ENCODE measurements around the gene MYZAP.

MYZAP gene

GRCh38 chr15:57657619-57658018 is 65.9 kb downstream of the MYZAP start:
- TF ChIP-seq TAF1 (IDR thresholded peaks at IDR 0.05; ENCODE audit: borderline replicate concordance, insufficient read depth, low read length) (no peak), REST (IDR thresholded peaks at IDR 0.05; ENCODE audit: insufficient read depth in 1 of 2, low read depth in 2 of 2, low read length in 2 of 2) (no peak), SIN3A (IDR thresholded peaks at IDR 0.05; ENCODE audit: borderline replicate concordance, insufficient read depth, low read length) (no peak), POLR2AphosphoS5 (IDR thresholded peaks at IDR 0.05; ENCODE audit: low read depth, low read length) (no peak), FOXP2 (optimal IDR thresholded peaks at IDR 0.05; ENCODE audit: borderline replicate concordance, extremely low read depth, extremely low read length, insufficient read depth) (no peak)

GRCh38 chr15:57662091-57662744 is 70.5 kb downstream of the MYZAP start:
- no peak for TF ChIP-seq POLR2AphosphoS5 (IDR thresholded peaks at IDR 0.05; ENCODE audit: low read depth, low read length)
- TF ChIP-seq FOXP2 (optimal IDR thresholded peaks at IDR 0.05; ENCODE audit: borderline replicate concordance, extremely low read depth, extremely low read length, insufficient read depth), result no peak
- no peak for TF ChIP-seq TAF1 (IDR thresholded peaks at IDR 0.05; ENCODE audit: borderline replicate concordance, insufficient read depth, low read length)
- TF ChIP-seq SIN3A (IDR thresholded peaks at IDR 0.05; ENCODE audit: borderline replicate concordance, insufficient read depth, low read length), result no peak
- TF ChIP-seq REST (IDR thresholded peaks at IDR 0.05; ENCODE audit: insufficient read depth in 1 of 2, low read depth in 2 of 2, low read length in 2 of 2), result no peak

GRCh38 chr15:57662802-57663201 is 71.1 kb downstream of the MYZAP start:
- TF ChIP-seq TAF1 (IDR thresholded peaks at IDR 0.05; ENCODE audit: borderline replicate concordance, insufficient read depth, low read length) (no peak), POLR2AphosphoS5 (IDR thresholded peaks at IDR 0.05; ENCODE audit: low read depth, low read length) (no peak), SIN3A (IDR thresholded peaks at IDR 0.05; ENCODE audit: borderline replicate concordance, insufficient read depth, low read length) (no peak), REST (IDR thresholded peaks at IDR 0.05; ENCODE audit: insufficient read depth in 1 of 2, low read depth in 2 of 2, low read length in 2 of 2) (no peak), FOXP2 (optimal IDR thresholded peaks at IDR 0.05; ENCODE audit: borderline replicate concordance, extremely low read depth, extremely low read length, insufficient read depth) (no peak)

GRCh38 chr15:57663262-57663661 is 71.6 kb downstream of the MYZAP start:
- no peak for TF ChIP-seq FOXP2 (optimal IDR thresholded peaks at IDR 0.05; ENCODE audit: borderline replicate concordance, extremely low read depth, extremely low read length, insufficient read depth)

- TF ChIP-seq TAF1 (IDR thresholded peaks at IDR 0.05; ENCODE audit: borderline replicate concordance, insufficient read depth, low read length) (no peak), REST (IDR thresholded peaks at IDR 0.05; ENCODE audit: insufficient read depth in 1 of 2, low read depth in 2 of 2, low read length in 2 of 2) (no peak), FOXP2 (optimal IDR thresholded peaks at IDR 0.05; ENCODE audit: borderline replicate concordance, extremely low read depth, extremely low read length, insufficient read depth) (no peak), POLR2AphosphoS5 (IDR thresholded peaks at IDR 0.05; ENCODE audit: low read depth, low read length) (no peak), SIN3A (IDR thresholded peaks at IDR 0.05; ENCODE audit: borderline replicate concordance, insufficient read depth, low read length) (no peak)
Measured at GRCh38 chr15:57665194-57665593, 73.5 kb downstream of the MYZAP start.
